B cell (primary cell): ENCODE data around the gene TMEM19.

Experiments used
- EZH2 ChIP-seq: IDR thresholded peaks from 2 replicates; pipeline ENCODE4 v1.6.1; 2012; ENCODE audit warnings: borderline replicate concordance, low read depth, mild to moderate bottlenecking, moderate library complexity, low read length; ENCODE audit not compliant: insufficient read depth, poor library complexity, severe bottlenecking
- TF ChIP-seq, protein P1 (sequence below): fragments of 200-600 bp; IDR thresholded peaks from one replicate; pipeline ENCODE4 v1.8.0; 2022; ENCODE audit warnings: antibody characterized with exemption, mild to moderate bottlenecking

DNA sequence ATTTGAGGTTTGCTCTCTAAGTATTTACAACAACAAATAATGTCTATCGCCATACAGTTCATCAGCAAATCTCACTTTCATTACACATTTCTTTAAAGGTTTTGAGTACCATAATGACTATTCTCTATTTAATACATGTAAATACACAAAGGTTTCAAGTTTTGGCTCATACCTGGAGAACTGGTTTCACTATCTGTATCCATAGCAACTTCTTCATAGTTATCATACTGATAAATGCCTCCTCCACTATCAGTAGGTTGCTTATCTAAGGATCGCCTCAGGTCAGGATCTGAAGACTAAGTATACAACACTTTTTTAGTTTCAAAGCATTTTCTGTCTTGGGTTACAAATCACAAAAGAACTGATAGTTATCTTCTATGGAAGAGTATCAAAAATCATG, 43.6 kb upstream of the TMEM19 start:
- TF ChIP-seq, protein P1, sequence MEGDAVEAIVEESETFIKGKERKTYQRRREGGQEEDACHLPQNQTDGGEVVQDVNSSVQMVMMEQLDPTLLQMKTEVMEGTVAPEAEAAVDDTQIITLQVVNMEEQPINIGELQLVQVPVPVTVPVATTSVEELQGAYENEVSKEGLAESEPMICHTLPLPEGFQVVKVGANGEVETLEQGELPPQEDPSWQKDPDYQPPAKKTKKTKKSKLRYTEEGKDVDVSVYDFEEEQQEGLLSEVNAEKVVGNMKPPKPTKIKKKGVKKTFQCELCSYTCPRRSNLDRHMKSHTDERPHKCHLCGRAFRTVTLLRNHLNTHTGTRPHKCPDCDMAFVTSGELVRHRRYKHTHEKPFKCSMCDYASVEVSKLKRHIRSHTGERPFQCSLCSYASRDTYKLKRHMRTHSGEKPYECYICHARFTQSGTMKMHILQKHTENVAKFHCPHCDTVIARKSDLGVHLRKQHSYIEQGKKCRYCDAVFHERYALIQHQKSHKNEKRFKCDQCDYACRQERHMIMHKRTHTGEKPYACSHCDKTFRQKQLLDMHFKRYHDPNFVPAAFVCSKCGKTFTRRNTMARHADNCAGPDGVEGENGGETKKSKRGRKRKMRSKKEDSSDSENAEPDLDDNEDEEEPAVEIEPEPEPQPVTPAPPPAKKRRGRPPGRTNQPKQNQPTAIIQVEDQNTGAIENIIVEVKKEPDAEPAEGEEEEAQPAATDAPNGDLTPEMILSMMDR, result no peak
- no peak for TF ChIP-seq EZH2
